WTC11 (cell line): ENCODE results near the gene FBP1.

ENCODE experiments used
- CTCF ChIP-seq: fragments of 200-600 bp; IDR thresholded peaks from 2 replicates; pipeline ENCODE4 v1.8.0; 2022; ENCODE audit warnings: antibody characterized with exemption
- GABPB1 ChIP-seq: sonication (generic); formaldehyde crosslinking; IDR thresholded peaks from 2 replicates; pipeline ENCODE4 v1.8.1; 2023; ENCODE audit warnings: mild to moderate bottlenecking, missing genetic modification reagents
- ZNF263 ChIP-seq: sonication (generic); formaldehyde crosslinking; IDR thresholded peaks from 2 replicates; pipeline ENCODE4 v1.8.1; 2022; ENCODE audit warnings: low read depth, mild to moderate bottlenecking, moderate library complexity, missing genetic modification reagents

DNA sequence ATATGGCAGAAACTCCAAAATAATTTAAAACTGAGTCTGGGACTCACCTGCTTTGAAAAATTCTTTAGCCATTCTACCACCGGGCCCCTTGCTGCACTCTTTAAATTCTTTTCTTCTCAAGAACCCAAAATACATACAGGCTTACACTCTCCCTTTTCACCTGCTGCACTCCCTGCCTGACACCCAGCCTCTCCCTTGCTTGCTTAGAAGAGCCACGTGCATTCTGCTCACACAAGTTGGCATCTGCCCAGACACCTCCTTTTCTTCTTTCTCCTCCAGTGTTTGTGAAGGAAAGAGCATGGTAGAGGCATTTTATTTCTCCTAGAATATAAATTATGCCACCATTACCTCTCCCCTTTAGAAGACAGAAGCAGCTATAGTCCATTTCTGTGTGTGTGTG, 48.1 kb upstream of the FBP1 start:
- TF ChIP-seq ZNF263 (no peak), CTCF (no peak), GABPB1 (CRISPR knock-in tag) (no peak)
